HG03135 (cell line): ENCODE data around the gene TOMM6.
"Not testable (repeated sequence)": the region's sequence is repeated elsewhere in the genome, so short reads cannot be mapped to it uniquely, and the experiment has no call there.

ENCODE experiments used
- ATAC-seq: cut with Tn5 transposase; IDR thresholded peaks from one replicate; pipeline ENCODE4 v1.9.1; 2021; ENCODE audit warnings: mild to moderate bottlenecking, moderate library complexity; ENCODE audit not compliant: unreplicated experiment

The TOMM6 gene

DNA sequence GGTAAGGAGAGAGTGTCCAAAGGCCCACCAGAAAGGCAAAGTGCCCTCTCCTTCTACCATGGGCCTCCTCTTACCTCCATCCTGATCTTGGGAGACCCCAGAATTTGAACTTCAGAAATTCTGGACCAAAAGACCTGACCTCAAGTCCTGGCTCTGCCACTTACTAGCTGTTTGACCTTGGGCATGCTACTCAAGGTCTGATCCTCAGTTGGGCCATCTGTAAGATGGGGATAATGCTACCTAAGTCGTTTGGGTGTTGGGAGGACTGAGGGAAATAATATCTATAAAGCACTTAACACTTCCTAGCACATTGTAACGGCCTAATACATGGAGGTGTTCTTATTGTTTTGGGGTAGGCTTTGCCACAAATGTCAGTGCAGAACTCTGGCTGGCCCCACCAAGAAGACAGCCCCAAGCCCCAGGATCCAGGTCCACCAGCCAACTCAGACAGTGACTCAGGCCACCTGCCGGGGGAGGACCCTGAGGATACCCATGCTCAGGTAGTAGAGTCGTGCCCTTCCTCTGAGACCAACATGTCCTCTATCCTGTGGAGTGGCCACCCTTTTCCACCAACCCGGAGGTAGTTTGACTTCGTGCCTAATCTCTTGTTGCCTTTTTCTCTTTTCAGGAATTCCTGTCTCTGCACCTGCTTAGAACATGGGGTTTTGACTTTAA, 4.3 kb upstream of the TOMM6 start:
- ATAC-seq: no peak

DNA sequence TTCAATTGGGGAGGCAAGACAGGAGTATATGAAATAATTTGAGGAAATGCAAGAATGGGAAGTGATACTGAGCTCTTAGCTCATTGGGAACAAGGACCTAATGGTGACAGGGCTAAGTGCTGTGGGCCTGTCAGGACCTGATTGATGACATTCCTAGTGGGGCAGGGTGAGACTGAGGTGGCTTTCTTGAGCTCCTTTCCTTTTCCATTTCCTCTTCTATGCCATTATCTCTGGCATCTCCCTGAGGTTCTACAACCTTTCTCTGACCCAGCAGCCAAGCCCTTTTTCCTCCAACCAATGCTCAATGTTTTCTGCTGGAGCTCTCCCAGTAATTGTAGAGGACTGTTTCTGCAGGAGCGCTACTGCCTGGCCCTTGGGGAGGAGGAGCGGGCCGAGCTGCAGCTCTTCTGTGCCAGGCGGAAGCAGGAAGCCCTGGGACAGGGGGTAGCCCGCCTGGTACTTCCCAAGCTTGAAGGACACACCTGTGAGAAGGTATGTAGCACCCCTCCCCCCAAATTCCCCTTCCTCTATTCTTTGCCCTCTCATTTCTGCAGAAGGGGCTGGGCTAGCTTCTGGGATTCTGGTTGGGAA, 2.8 kb upstream of the TOMM6 start:
- ATAC-seq: no peak

DNA sequence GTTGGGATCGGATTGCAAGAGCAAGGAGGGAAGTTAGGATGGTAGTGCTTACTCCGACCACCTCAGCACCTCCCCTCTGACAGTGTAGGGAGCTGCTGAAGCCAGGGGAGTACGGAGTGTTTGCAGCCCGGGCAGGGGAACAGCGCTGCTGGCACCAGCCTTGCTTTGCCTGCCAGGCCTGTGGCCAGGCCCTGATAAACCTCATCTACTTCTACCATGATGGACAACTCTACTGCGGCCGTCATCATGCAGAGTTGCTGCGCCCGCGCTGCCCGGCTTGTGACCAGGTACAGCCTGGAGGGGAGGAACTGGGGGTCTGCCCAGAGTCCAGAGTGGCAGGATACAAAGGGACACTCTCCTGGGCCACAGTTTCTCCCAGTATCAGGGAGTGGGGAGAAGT, 2.2 kb upstream of the TOMM6 start:
- ATAC-seq: no peak

DNA sequence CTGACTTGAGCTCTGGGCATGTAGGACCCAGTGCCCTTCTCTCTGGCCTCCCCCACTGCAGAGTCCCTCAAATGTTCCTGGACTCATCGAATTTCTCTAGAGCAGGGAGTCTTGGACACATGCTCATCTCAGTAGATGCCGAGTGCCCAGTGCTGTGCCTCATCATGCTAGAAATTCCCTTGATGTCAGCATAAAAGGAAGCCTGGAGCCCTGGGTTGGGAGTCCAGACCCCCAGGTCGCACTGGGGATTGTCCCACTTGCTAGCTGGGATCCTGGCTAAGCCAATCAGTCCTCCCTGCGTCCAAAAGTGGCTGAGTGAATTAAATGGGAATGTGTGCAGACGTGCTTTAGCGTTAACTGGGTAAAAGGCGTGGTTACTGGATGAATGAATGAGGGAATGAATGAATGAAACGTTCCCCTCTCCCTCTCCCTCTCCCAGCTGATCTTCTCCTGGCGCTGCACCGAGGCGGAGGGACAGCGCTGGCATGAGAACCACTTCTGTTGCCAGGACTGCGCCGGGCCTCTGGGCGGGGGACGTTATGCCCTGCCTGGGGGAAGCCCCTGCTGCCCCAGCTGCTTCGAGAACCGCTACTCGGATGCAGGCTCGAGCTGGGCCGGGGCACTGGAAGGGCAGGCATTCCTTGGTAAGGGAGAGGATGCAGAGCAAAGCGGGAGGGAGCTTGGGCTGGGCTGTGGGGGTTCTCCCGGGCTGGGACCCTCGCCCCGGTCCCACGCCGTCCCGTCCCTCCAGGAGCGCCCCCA, 1.6 kb upstream of the TOMM6 start:
- no peak for ATAC-seq

DNA sequence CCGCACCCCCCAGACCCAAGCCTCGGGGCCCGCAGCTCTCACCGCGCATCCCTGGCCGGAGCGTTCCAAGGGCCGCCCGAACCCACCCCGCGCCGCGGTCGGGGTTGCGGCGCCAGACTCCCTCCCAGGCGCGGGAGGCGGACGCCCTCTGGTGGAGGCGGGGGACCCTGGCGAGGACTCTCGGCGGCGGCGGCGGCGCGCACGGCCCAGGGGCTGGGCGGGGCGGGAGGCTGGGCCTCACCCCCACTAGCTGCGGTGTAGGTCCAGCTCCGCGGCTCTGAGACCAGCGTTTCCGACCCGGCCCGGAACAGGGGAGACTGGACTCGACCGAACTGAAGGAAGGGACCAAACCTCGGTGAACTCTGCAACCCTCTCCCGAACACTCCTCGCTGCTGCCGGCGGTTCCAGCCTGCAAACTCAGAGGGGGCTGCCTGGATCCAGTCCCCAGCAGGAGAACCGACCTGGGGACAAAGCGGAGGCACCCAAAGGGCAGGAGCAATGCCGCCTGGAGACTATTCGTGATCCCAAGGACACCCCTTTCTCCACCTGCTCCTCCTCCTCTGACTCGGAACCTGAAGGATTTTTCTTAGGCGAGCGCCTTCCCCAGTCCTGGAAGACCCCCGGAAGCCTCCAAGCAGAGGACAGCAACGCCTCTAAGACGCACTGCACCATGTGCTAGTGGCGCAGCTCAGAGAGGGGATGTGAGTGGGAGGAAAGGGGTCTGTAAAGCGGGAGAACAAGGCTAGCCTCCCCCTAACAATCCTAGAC, 859 bp upstream of the TOMM6 start:
- ATAC-seq: peak; percentile 52

DNA sequence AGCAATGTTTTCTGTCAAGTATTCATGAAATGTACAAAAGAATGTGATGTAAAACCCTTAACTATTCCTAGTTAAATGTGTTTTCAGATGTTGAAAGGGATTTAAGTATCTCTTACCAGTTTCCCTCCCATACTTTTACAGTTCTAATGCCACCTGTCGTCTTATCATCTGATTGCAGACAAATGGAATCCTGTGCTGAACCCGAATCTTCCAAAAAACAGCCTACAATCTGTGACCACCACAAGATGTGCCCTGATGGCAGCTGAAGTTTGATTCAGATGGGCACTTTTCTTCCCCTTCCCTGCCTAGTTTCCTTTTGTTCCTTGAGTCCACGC, 1.9 kb downstream of the TOMM6 start:
- no peak for ATAC-seq

DNA sequence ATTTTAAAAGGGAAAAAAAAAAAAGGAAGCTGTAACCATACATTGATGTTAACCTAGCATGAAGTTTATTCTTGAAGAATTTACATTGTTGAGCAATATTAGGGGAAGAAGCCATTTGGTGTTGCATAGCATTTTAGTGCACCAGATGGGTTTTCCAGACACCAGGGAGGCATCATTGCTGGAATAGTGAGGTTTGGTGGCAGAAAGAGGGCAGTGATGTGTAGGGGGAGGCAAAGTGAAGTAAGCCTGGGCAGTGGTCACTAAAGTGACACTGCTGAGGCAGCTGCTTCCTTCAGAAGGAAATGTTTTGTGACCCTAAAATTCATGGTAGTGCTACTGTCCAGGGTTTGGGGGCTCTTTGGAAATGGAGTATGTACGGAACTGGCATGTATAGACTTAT, 2.6 kb downstream of the TOMM6 start:
- ATAC-seq: no peak

DNA sequence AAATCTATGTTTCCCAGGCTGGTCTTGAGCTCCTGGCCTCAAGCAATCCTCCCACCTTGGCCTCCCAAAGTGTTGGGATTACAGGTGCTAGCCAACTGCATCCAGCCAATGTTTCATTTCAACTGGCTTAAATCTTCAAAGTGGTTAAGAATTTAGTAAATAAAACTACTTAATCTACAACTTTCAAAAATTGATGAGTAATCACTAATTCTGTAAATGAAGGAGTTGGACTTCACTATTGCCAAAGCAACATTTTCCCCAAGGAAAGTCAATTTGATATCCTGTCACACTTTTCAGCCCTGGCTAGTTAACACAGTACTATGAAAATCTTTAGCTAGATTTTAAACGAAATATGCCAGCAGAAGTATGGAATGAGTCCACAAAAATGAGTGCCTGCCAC, 3.8 kb downstream of the TOMM6 start:
- no peak for ATAC-seq

DNA sequence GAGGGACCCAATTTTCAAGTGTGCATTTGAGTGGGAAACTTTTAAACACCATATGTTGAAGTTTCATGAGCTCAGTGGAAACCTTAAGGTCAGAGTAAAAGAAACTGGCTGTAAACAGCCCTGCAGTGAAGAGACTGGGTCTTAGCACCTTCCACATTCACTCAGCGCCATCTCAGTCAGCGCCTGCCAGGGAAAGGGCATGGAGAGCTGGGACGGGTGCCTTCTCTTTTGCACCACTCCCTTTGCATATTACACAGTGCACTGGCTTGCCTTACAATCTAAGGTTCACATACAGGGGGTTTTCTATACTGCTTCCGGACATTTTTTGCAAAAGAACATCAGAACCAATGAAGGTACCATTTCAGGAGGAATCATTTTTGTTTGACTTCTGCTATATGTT, 4.5 kb downstream of the TOMM6 start:
- no peak for ATAC-seq

DNA sequence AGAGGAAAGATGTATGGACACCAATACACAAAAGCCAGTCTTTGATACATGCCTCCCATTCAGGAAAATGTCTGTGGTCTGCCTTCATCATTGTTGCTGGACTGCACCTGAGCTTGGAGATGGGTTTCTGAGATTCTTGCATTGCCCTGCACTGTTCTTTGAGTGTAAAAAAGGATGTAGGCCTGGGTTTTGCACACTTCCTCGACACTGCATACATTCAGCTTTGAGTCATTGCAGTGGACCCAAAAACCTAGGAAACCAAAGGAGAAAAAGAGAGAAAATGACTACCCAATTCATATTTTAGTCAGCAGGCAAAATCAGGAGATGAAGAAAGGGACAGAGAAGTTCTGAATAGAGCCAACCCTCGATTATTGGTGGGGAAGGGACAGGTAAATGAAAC, 9.0 kb downstream of the TOMM6 start:
- no peak for ATAC-seq

DNA sequence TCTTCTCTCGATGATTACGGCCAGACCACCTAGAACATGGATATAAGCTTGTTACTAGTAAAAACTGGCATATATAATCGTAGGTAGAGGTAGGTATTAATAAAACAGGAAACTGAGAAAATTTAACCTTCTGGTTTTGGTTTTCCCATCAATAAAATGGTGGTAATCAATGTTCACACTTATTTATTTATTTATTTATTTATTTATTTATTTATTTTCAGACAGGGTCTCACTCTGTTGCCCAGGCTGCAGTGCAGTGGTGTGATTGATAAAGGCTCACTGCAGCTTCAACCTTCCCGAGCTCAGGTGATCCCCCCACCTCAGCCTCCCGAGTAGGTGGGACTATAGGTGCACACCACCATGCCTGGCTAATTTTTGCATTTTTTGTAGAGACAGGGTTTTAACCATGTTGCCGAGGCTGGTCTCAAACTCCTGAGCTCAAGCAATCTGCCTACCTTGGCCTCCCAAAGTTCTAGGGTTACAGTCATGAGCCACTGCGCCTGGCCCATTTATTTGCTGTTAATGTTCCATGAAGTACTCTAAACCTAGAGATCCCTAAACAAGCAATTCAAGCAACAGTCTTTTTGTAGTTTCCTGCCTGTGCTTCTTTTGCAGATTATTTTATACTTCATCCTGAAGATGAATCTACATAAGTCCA, 11.5 kb downstream of the TOMM6 start:
- ATAC-seq: no peak

DNA sequence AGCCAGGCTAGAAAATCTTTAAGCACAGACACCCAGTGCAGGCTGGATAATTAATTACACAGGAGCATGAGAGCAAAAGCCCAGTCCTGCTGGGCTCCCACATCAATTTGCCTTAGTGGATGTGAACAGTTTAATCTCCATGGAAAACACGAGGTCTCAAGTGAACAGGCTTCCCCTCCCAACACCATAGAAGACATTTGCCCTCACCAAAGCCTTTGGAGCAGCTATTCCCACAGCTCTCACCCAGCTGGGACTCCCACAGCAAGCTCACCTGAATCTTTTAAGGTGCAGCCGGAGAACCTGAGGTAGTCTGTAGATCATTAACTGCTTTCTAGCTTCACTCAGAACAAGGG, 12.0 kb downstream of the TOMM6 start:
- ATAC-seq: no peak

DNA sequence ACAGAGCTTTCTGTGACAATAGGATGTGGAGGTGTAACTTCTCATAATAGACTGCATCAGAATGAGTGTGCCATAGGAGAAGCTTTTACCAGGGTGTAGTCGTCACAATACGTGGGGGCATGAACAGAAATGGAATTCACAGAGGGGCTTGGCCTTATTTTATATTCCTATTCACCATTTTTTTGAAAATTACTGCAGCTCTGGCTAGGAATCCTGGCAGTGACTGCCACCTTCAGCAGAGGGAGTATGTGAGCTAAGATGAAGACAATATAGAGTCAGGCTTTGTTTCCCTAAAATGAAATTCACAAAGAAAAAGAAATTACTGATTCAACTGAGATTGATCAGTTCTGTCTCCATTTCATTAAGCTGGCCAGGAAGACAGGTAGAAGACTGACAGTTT, 13.9 kb downstream of the TOMM6 start:
- no peak for ATAC-seq

DNA sequence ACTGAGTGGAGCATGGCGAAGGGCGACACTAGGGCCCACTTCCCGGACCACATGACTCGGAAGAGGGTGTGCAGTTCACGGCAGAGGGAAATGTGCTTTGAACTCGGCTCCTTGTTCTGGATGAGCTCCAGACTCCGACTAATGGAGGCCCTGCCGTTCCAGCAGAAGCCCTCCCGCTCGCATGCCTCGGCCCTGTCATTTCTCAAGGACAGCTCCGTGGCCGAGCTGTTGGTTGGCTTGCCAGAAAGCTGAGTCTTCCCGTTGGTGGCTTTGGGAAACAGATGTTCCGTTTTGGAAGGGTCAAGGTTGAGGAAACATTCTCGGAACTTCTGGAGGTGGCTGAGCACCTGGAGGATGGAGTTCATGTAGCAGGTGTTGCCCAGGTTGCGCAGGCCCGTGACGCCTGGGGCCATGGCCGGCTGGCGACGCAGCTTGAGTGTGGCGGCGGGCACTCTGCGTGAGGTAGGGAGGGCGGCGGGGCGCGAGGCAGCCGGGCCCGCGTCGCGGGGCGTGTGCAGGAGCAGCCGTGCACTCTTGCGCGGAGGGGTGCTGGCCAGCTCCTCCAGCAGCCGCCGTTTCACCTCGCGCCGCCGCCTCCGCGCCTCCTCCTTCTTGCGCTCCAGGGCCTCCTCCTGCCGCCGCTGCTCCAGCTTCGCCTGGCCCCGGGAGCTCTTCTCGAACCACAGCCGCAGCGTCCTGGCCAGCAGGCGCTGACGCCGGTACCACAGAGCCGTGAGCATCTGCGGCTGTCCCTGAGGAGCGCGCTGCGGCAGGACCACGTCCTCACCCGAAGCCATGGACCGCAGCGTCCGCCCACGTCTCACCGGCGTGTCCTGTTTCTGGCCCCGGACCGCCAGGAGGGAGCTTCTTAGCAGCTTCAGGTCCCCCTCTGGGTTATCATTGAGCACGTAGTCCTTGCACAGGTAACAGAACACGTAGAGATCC, 18.6 kb downstream of the TOMM6 start:
- ATAC-seq: no peak

DNA sequence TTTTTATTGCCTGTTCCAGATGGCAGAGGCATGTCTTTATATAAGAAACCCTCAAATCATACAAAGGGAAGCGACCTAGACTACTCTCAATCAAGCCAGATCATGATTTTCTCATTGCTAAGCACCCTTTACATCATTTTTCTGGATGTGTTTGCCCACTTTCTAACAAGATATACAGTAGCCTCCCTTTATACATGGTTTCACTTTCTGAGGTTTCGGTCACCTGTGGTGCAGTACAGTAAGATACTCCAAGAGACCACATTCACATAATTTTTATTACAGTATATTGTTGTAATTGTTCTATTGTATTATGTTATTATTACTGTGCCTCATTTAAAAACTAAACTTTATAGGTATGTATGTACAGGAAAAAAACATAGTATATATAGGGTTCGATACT, 23.6 kb downstream of the TOMM6 start:
- no peak for ATAC-seq

DNA sequence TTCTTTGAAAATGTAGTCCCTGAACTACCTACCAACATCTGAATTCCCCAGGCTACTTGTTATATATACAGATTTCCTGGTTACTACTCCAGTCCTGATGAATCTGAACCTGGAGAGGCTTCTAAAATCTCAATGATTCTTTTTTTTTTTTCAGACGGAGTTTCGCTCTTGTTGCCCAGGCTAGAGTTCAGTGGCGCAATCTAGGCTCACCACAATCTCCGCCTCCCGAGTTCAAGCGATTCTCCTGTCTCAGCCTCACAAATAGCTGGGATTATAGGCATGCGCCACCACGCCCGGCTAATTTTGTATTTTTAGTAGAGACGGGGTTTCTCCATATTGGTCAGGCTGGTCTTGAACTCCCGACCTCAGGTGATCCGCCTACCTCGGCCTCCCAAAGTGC, 24.5 kb downstream of the TOMM6 start:
- ATAC-seq: not testable (repeated sequence)

DNA sequence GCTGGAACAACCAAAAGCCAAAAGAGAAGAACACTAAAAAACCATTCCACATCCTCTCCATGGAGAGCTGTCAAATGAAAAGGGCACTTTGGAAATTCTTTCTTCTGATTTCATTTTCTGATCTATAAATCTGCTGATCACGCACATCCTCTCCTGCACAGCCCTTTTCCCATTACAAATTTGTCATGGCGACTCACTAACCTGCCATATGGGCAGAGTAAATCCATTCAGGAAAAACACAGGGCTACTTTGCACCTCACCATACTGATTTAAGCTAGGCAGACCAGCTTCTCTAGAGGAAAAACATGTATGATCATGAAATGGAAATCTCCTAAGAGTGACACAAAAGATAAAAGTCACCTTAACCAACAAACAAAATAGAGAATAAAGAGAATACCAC, 26.0 kb downstream of the TOMM6 start:
- ATAC-seq: no peak

DNA sequence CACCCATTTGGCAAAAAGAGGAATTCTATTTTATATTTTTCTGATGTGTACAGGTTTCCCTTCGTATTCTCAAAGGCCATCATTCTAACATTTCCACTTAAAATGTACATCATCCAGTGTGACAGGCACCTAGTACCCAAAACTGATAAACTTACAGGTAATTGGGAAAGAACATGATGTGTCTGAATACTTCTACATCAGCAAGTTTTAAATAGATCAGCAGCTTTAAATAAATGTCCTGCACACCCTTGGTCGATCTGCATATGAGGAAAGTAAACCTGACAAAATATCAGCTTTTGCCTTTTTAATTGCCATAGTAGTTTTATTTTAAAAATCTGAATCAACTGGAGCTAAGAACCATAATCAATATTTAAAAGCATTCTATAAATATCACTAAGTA, 26.5 kb downstream of the TOMM6 start:
- ATAC-seq: no peak

DNA sequence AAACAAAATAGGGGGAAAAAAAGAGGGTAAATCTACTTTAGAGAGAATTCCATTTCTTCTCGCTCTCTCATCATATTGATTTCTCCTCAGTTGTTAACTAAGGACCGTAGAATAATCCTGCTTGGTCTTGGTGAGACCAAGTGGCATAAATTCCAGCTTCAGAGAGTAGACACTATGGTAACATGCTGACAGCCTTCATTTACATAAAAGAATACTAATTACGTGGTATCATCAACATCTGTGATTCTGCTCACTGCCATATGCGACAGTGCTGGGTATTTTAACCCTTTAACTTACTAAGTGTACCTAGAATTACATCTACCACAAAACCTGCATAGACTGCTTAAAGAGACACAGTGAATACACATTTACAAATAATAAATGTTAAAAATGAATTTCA, 27.1 kb downstream of the TOMM6 start:
- no peak for ATAC-seq

DNA sequence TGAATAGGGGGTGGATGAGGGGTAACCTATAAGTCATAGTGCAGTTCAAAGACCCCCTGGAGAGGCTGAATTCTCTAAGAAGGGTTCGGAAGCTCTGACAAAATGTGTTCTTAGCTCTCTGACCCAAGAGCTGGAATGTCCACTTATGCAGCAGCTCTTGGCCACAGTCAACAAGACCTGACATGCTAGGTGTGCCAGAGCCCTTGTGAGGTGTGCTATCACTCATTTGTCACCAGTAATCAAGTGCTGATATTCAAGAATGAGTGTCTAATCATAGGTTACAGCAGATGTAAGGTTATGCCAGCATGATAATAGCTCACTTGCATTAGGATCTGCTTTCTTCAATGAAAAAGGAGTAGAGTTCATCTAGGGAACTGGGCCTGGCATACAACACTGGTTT, 28.1 kb downstream of the TOMM6 start:
- ATAC-seq: no peak
